NB4 (cell line): Measurements from ENCODE around the gene HCN1.
A peak's percentile ranks its signal among the peaks of the same experiment; 100 is the strongest.
"Not testable (repeated sequence)": the region's sequence is repeated elsewhere in the genome, so short reads cannot be mapped to it uniquely, and the experiment has no call there.

Source experiments
- DNase-seq: peaks from one replicate; pipeline ENCODE4 v3.0.0; 2010; ENCODE audit warnings: low read depth
- H3K4me3 ChIP-seq: one replicate; pipeline ENCODE4 v1.5.1; 2011; ENCODE audit warnings: mild to moderate bottlenecking, low read depth, low read length, moderate library complexity
- CTCF ChIP-seq: IDR thresholded peaks from one replicate; pipeline ENCODE4 v1.5.1; 2012; ENCODE audit warnings: low read depth, low read length
- MAX ChIP-seq: IDR thresholded peaks from 2 replicates; pipeline ENCODE4 v1.6.1; 2011; ENCODE audit warnings: low read depth, low read length
- MYC ChIP-seq: IDR thresholded peaks from 2 replicates; pipeline ENCODE4 v1.6.1; 2011; ENCODE audit warnings: low read depth, low read length
- POLR2A ChIP-seq: IDR thresholded peaks from 2 replicates; pipeline ENCODE4 v1.6.1; 2011; ENCODE audit warnings: mild to moderate bottlenecking; ENCODE audit not compliant: insufficient read length; ENCODE audit errors: extremely low read depth

The HCN1 gene

GRCh38 chr5:45385321-45386058, 310.7 kb downstream of the HCN1 start:
- peak; percentile 43 for DNase-seq
- H3K4me3 ChIP-seq = no peak overlapping the region
- TF ChIP-seq POLR2A (no peak), MYC (0 out of 2 replicates have a peak, but pooled peaks have one; percentile 24)

- DNase-seq = no peak
- H3K4me3 ChIP-seq = no peak overlapping the region
- no peak for TF ChIP-seq MAX
- no peak for TF ChIP-seq POLR2A
- TF ChIP-seq CTCF = no peak
- TF ChIP-seq MYC = no peak
These were observed 312.2 kb downstream of the HCN1 start for GRCh38 chr5:45383985-45384384.

- H3K4me3 ChIP-seq = no peak overlapping the region
- DNase-seq = no peak
- TF ChIP-seq MAX (no peak), POLR2A (no peak), MYC (no peak), CTCF (no peak)
These were observed 313.6 kb downstream of the HCN1 start for GRCh38 chr5:45382583-45382982.

GRCh38 chr5:45376417-45376816, 319.8 kb downstream of the HCN1 start:
- no peak for DNase-seq
- no peak overlapping the region for H3K4me3 ChIP-seq
- no peak for TF ChIP-seq MAX
- no peak for TF ChIP-seq POLR2A
- no peak for TF ChIP-seq MYC
- no peak for TF ChIP-seq CTCF

- no peak for DNase-seq
- TF ChIP-seq POLR2A (no peak), CTCF (no peak), MYC (no peak), MAX (no peak)
These were observed 323.6 kb downstream of the HCN1 start for GRCh38 chr5:45372629-45373028.

GRCh38 chr5:45371423-45371822, 324.8 kb downstream of the HCN1 start:
- DNase-seq, H3K4me3 ChIP-seq: not testable (repeated sequence)

More at GRCh38 chr5:45372629-45373028, 323.6 kb downstream of the HCN1 start:
- no peak overlapping the region for H3K4me3 ChIP-seq

GRCh38 chr5:45355189-45355992, 340.8 kb downstream of the HCN1 start:
- no peak for DNase-seq
- H3K4me3 ChIP-seq = no peak overlapping the region
- TF ChIP-seq CTCF = no peak
- TF ChIP-seq MAX = no peak
- no peak for TF ChIP-seq MYC
- no peak for TF ChIP-seq POLR2A
